Measurements from ENCODE around the gene KHK. TPM values are rescaled to one million over a fixed set of nuclear protein-coding genes. Genes with fewer than 3 reads are reported as not detected.

KHK gene
- total RNA-seq, 1 donor from 2014 or later: 4.4 TPM

- no peak for DNase-seq (ENCODE audit: low spot score, unreplicated experiment)
- no peaks in the 10 kb centered on the region for H3K9me3 Mint-ChIP-seq (ENCODE audit: low read depth)
- no peaks in the 10 kb centered on the region for H3K36me3 Mint-ChIP-seq (ENCODE audit: insufficient read depth)
- no peak overlapping the region for H3K4me3 Mint-ChIP-seq (ENCODE audit: low read depth)
- H3K27ac Mint-ChIP-seq: peak overlapping the region; percentile 48
- peaks cover 1% of the 10 kb centered on the region for H3K27me3 Mint-ChIP-seq
- peaks cover 6% of the 10 kb centered on the region for H3K4me1 Mint-ChIP-seq (ENCODE audit: low read depth)
- no peak for TF ChIP-seq CTCF (IDR thresholded peaks at IDR 0.05; ENCODE audit: unreplicated experiment)
Observed at GRCh38 chr2:27093430-27094352, 7.1 kb downstream of the KHK start.

- Mint-ChIP-seq H3K4me3 (ENCODE audit: low read depth) (no peak overlapping the region), H3K27ac (peak overlapping the region; percentile 51), H3K9me3 (ENCODE audit: low read depth) (no peaks in the 10 kb centered on the region), H3K36me3 (ENCODE audit: insufficient read depth) (no peaks in the 10 kb centered on the region), H3K27me3 (no peaks in the 10 kb centered on the region), H3K4me1 (ENCODE audit: low read depth) (peaks cover 6% of the 10 kb centered on the region)
- DNase-seq (ENCODE audit: low spot score, unreplicated experiment): no peak
- no peak for TF ChIP-seq CTCF (IDR thresholded peaks at IDR 0.05; ENCODE audit: unreplicated experiment)
Observed at GRCh38 chr2:27094353-27094984, 7.9 kb downstream of the KHK start.

DNA sequence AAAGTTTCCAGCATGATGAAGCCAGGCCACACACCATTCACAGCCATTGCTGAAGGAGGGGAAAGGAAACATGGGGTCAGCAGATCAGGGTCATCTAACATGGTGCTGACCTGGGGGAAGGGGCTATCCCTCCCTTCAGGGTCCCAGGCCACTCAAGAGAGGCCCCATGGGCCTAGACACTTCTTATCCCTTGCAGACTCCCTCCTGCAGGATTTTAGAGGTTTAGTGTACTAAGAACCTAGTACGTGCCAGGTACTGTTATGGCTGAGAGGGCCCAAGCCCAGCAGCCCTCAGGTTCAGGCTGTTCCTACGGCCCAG is 8.8 kb downstream of the KHK start:
- DNase-seq (ENCODE audit: low spot score, unreplicated experiment): no peak
- Mint-ChIP-seq H3K27ac (no peak overlapping the region), H3K27me3 (no peaks in the 10 kb centered on the region), H3K4me3 (ENCODE audit: low read depth) (peak overlapping the region; percentile 70), H3K4me1 (ENCODE audit: low read depth) (peaks cover 6% of the 10 kb centered on the region), H3K9me3 (ENCODE audit: low read depth) (no peaks in the 10 kb centered on the region), H3K36me3 (ENCODE audit: insufficient read depth) (no peaks in the 10 kb centered on the region)
- TF ChIP-seq CTCF (IDR thresholded peaks at IDR 0.05; ENCODE audit: unreplicated experiment): no peak

DNA sequence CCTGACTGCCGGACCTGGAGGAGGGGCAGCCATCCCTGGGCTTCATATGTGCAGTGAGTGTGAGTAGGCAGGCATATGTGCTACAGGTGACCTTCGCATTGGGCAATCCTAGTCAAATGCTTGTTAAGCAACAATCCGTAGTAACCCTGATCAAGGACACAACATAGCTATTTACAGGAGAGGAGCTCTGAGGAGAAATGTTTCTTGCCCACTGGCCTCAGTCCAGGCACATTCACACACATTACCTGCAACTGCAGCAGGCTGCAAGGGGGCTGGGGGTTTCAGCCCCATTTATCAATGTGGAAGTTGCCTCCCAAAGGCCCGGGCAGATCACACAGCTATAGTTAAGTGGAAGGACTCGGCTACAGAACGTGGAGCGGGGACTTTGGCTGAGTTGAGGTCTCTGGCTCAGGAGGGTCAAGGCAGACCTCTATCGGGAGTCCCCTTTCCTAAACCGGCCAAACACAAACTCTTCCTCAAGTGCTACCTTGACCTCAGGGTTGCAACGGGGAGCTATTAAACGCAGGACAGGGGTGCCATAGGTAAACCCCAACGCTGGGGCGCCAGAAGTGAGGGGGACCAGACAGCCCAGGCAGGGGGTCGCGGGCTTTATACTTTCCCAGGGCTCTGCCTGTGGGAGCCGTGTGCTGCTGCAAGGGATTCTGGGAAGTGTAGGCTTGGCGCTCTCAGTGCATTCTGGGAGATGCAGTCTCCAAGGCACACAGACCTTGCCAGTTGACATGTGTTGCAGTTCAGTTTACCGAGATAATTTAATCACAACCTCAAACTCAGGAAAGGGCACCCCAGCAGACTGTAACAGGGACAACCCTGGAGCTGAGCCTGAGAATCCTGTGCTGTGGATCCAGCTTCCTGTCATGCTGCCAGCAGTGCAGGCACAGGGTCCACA is 9.4 kb downstream of the KHK start:
- Mint-ChIP-seq H3K4me1 (ENCODE audit: low read depth) (peaks cover 6% of the 10 kb centered on the region), H3K36me3 (ENCODE audit: insufficient read depth) (no peaks in the 10 kb centered on the region), H3K27me3 (no peaks in the 10 kb centered on the region), H3K9me3 (ENCODE audit: low read depth) (no peaks in the 10 kb centered on the region), H3K27ac (peak overlapping the region; percentile 74), H3K4me3 (ENCODE audit: low read depth) (peak overlapping the region; percentile 70)
- no peak for TF ChIP-seq CTCF (IDR thresholded peaks at IDR 0.05; ENCODE audit: unreplicated experiment)
- no peak for DNase-seq (ENCODE audit: low spot score, unreplicated experiment)

GRCh38 chr2:27096748-27097297 is 10.3 kb downstream of the KHK start:
- no peak for DNase-seq (ENCODE audit: low spot score, unreplicated experiment)
- Mint-ChIP-seq H3K4me1 (ENCODE audit: low read depth) (peaks cover 6% of the 10 kb centered on the region), H3K4me3 (ENCODE audit: low read depth) (no peak overlapping the region), H3K9me3 (ENCODE audit: low read depth) (no peaks in the 10 kb centered on the region), H3K36me3 (ENCODE audit: insufficient read depth) (no peaks in the 10 kb centered on the region), H3K27ac (no peak overlapping the region), H3K27me3 (peaks cover 3% of the 10 kb centered on the region)
- TF ChIP-seq CTCF (IDR thresholded peaks at IDR 0.05; ENCODE audit: unreplicated experiment): no peak
